Neural crest cell (in vitro differentiated cells): ENCODE results near the gene MAP1A. TPM values are rescaled to one million over a fixed set of nuclear protein-coding genes. Genes with fewer than 3 reads are reported as not detected.

Source experiments
- DNase-seq: peaks from one replicate; pipeline ENCODE4 v3.0.0; 2021; ENCODE audit warnings: low read depth, mixed read lengths, low spot score
- H3K27ac Mint-ChIP-seq: one replicate; pipeline ENCODE4 v1.8.0; 2021; ENCODE audit warnings: mild to moderate bottlenecking, mixed read lengths; ENCODE audit not compliant: unreplicated experiment
- H3K27me3 Mint-ChIP-seq: 2 replicates; pipeline ENCODE4 v1.8.0; 2021; ENCODE audit warnings: low read depth, mild to moderate bottlenecking, mixed read lengths
- H3K36me3 Mint-ChIP-seq: 2 replicates; pipeline ENCODE4 v1.8.0; 2021; ENCODE audit warnings: low read depth, mild to moderate bottlenecking, mixed read lengths
- H3K4me1 Mint-ChIP-seq: 2 replicates; pipeline ENCODE4 v1.8.0; 2021; ENCODE audit warnings: mixed read lengths
- H3K4me3 Mint-ChIP-seq: one replicate; pipeline ENCODE4 v1.8.0; 2021; ENCODE audit warnings: mild to moderate bottlenecking, mixed read lengths
- H3K9me3 Mint-ChIP-seq: 2 replicates; pipeline ENCODE4 v1.8.0; 2021; ENCODE audit warnings: mixed read lengths
- total RNA-seq: library from RNA; stranded (reverse); gene quantifications from 2 replicates; pipeline ENCODE4 v1.2.1, GENCODE V29; 2021
- TF ChIP-seq, protein P1 (sequence below): fragments of 200-600 bp; sonication (generic); conservative IDR thresholded peaks from 2 replicates; pipeline ENCODE4 v1.5.0; 2021; ENCODE audit warnings: antibody characterized with exemption, mild to moderate bottlenecking

MAP1A gene
- total RNA-seq, 1 donor from 2014 or later: 25.2 TPM

DNA sequence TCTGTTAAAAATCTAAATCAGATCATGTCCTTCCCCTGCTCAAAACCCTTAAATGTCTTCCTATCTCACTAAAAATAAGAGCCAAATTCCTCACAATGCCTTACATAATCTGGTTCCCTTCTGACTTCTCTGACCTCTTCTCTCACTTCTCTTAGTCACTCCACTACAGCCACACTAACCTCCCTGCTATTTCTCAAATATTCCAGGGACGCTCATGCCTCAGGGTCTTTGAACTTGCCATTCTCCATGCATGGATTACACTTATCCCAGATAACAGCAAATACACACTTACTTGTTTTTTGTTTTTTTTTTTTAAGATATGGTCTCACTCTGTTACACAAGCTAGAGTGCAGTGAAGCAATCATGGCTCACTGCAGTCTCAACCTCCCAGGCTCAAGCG, 33.0 kb upstream of the MAP1A start:
- H3K27ac Mint-ChIP-seq: no peak overlapping the region
- H3K4me3 Mint-ChIP-seq: no peak overlapping the region
- H3K9me3 Mint-ChIP-seq: no peaks in the 10 kb centered on the region
- TF ChIP-seq, protein P1, sequence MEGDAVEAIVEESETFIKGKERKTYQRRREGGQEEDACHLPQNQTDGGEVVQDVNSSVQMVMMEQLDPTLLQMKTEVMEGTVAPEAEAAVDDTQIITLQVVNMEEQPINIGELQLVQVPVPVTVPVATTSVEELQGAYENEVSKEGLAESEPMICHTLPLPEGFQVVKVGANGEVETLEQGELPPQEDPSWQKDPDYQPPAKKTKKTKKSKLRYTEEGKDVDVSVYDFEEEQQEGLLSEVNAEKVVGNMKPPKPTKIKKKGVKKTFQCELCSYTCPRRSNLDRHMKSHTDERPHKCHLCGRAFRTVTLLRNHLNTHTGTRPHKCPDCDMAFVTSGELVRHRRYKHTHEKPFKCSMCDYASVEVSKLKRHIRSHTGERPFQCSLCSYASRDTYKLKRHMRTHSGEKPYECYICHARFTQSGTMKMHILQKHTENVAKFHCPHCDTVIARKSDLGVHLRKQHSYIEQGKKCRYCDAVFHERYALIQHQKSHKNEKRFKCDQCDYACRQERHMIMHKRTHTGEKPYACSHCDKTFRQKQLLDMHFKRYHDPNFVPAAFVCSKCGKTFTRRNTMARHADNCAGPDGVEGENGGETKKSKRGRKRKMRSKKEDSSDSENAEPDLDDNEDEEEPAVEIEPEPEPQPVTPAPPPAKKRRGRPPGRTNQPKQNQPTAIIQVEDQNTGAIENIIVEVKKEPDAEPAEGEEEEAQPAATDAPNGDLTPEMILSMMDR: no peak
- no peaks in the 10 kb centered on the region for H3K27me3 Mint-ChIP-seq
- no peak for DNase-seq
- peaks cover 25% of the 10 kb centered on the region for H3K36me3 Mint-ChIP-seq
- peaks cover 5% of the 10 kb centered on the region for H3K4me1 Mint-ChIP-seq

DNA sequence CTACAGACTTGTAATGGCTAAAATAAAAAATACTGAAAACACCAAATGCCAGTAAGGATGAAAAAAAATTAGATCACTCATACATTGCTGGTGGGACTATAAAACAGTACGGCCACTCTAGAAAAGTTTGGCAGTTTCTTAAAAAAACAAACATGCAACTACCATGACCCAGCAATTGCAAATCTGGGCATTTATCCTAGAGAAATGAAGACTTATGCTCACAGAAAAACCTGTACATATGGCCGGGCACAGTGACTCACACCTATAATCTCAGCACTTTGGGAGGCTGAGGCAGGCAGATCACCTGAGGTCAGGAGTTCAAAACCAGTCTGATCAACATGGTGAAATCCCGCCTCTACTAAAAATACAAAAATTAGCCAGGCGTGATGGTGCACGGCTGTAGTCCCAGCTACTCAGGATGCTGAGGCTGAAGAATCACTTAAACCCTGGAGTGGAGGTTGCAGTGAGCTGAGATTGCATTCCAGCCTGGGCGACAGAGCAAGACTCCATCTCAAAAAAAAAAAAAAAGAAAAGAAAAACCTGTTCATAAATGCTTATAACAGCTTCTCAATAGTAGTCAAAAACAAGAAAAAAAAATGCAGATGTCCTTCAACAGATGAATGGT, 30.0 kb upstream of the MAP1A start:
- Mint-ChIP-seq H3K27ac (no peak overlapping the region), H3K36me3 (peaks cover 18% of the 10 kb centered on the region), H3K27me3 (no peaks in the 10 kb centered on the region), H3K4me1 (peaks cover 16% of the 10 kb centered on the region), H3K9me3 (no peaks in the 10 kb centered on the region), H3K4me3 (no peak overlapping the region)
- DNase-seq: no peak
- TF ChIP-seq, protein P1: no peak

DNA sequence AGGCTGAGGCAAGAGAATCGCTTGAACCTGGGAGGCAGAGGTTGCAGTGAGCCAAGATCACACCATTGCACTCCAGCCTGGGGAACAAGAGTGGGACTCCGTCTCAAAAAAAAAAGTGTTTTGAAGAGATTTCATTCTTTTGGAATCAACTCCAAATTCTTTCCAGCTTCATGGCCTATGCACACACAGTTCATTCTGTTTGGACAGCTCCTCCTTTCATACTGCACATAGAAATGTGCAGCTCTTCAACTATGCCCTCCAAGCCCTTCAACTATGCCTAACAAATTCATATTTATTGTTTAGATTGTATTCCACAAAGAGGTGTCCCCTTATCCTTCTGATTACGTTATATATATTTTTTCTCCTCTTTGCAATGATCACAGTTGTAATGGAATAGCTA, 28.6 kb upstream of the MAP1A start:
- peaks cover 22% of the 10 kb centered on the region for H3K36me3 Mint-ChIP-seq

DNA sequence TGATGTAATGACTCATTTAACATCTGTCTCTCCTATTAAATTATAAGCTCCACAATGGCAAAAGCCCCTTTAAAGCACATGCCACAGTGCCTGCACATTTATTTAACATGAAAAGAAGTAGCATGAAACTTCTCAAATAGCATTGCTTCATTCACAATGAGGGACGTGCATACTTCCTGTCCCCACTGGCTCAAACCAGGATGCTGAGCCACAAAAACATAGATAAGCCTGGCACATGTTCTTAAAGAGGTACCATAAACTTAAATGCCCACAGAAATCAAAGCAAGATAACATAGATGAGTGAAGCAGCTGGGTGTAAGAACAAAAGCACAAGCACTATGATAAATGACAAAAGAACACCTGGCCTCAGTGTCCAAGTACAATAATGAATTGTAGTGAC, 28.2 kb upstream of the MAP1A start:
- TF ChIP-seq, protein P1: no peak
- Mint-ChIP-seq H3K27me3 (no peaks in the 10 kb centered on the region), H3K27ac (no peak overlapping the region)

More for the DNA sequence above, 28.6 kb upstream of the MAP1A start:
- Mint-ChIP-seq H3K4me1 (peaks cover 27% of the 10 kb centered on the region), H3K4me3 (no peak overlapping the region), H3K27me3 (no peaks in the 10 kb centered on the region), H3K9me3 (no peaks in the 10 kb centered on the region), H3K27ac (no peak overlapping the region)
- TF ChIP-seq, protein P1: no peak
- no peak for DNase-seq

DNA sequence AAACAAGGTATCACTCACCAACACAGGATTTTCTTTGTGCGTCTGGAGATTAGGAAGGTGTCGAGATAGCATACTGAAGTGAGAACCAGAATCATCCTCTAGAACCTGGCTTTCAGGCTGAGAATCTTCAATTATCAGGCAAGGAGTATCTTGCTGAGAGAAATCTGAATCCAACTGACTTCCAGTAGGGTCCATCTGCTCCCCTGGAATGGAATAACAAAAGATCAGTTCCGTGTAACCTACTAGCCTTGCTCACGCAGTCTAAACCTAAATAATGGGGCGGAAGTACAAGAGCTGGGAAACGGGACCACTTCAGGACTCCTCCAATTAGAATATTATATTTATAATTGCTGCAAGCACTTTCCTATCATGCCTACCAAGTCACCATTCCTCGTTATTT, 25.1 kb upstream of the MAP1A start:
- no peak for DNase-seq
- Mint-ChIP-seq H3K27ac (no peak overlapping the region), H3K36me3 (peaks cover 16% of the 10 kb centered on the region), H3K9me3 (no peaks in the 10 kb centered on the region), H3K27me3 (no peaks in the 10 kb centered on the region), H3K4me1 (peaks cover 35% of the 10 kb centered on the region), H3K4me3 (peak overlapping the region; percentile 99)
- TF ChIP-seq, protein P1: no peak

More for the DNA sequence above, 28.2 kb upstream of the MAP1A start:
- peak overlapping the region; percentile 70 for H3K4me3 Mint-ChIP-seq
- no peaks in the 10 kb centered on the region for H3K9me3 Mint-ChIP-seq
- peaks cover 31% of the 10 kb centered on the region for H3K4me1 Mint-ChIP-seq
- DNase-seq: no peak
- H3K36me3 Mint-ChIP-seq: peaks cover 19% of the 10 kb centered on the region
